ENCODE results near the gene BACH2.

- no peak for TF ChIP-seq CTCF (IDR thresholded peaks at IDR 0.05)
- TF ChIP-seq POLR2AphosphoS5 (IDR thresholded peaks at IDR 0.05), result no peak
These were observed 160.5 kb downstream of the BACH2 start for GRCh38 chr6:90136176-90136575.

All from stomach (tissue), 4 donors.